22Rv1 (cell line): ENCODE results near the gene TMEM42.

Source experiments
- CTCF ChIP-seq: fragments of 450-650 bp; IDR thresholded peaks from 2 replicates; pipeline ENCODE4 v1.5.1; 2017; ENCODE audit warnings: mild to moderate bottlenecking
- ZFX ChIP-seq: fragments of 450-650 bp; IDR thresholded peaks from 2 replicates; pipeline ENCODE4 v1.6.1; 2017; ENCODE audit warnings: antibody characterized with exemption, borderline replicate concordance

- TF ChIP-seq CTCF (no peak), ZFX (no peak)
Observed at GRCh38 chr3:44825264-44825925, 36.3 kb upstream of the TMEM42 start.
